Measurements from ENCODE around the gene LAMA5. TPM values are rescaled to one million over a fixed set of nuclear protein-coding genes. Genes with fewer than 3 reads are reported as not detected.

LAMA5 gene
- total RNA-seq, 1 donor from 2014 or later = 14.1 TPM

DNA sequence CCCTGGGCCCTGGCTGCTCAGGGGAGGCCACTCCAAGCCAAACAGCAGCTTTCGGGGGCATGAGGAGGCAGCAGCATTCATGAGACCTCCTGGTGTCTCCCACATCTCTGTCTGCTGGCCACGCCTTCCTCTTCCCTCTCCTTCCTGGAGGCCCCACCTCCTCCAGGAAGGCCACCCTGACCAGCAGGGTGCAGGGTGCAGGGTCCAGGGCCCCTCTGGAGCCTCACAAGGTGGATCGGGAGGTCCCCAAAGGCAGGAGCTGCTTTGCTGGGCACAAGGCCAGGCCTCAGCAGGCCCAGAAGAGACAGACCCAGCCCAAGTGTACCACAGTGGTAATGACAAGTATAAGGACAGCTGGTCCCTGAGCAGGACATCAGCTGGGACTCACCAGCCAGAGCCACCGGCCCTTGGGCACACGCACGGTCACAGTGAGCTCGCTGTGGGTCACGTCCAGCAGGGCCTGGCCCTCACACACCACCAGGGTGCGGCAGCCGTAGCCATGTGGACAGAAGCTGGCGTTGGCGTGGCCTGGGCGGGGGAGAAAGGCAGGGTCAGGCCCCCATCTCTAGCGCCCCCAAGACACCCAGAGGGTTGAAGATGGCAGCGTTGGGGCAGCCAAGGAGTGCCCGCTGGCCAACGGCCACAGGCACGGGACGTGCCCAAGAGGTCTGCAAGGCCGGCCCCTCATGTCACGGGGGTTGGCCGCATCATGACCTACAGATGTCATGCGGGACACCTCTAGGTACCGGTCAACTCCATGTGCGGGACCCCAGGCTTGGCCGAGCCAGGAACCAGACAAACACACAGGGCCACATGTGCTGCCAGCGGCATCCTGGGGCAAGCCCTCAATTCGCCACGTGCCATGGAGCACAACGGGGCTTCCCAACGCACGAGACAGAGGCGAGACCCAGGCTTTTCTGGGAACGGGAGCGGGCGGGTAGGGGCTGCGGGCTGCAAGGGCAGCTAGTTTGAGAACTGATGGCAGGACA is 37.4 kb downstream of the LAMA5 start:
- peaks cover 8 to 25% (median 23%) of the 10 kb centered on the region in 3 donors for H3K36me3 ChIP-seq (ENCODE audit: control insufficient read depth in 3 of 3, insufficient read depth in 3 of 3, low read length in 3 of 3)
- H3K9me3 ChIP-seq (ENCODE audit: control insufficient read depth in 3 of 3, low read length in 3 of 3) = no peaks in the 10 kb centered on the region
- H3K27me3 ChIP-seq (ENCODE audit: control insufficient read depth in 3 of 3, insufficient read depth in 3 of 3, low read length in 3 of 3) = no peaks in the 10 kb centered on the region
- H3K4me1 ChIP-seq (ENCODE audit: control insufficient read depth in 3 of 3, insufficient read depth in 3 of 3, low read length in 3 of 3) = no peaks in the 10 kb centered on the region
- H3K9ac ChIP-seq (ENCODE audit: low read depth in 1 of 3, low read length in 3 of 3) = no peak overlapping the region
- no peak overlapping the region for H3K4me3 ChIP-seq (ENCODE audit: low read length in 3 of 3)
- no peak overlapping the region for H3K27ac ChIP-seq (ENCODE audit: low read depth, low read length)

GRCh38 chr20:62328684-62329388 is 38.3 kb downstream of the LAMA5 start:
- Histone ChIP-seq H3K4me1 (ENCODE audit: control insufficient read depth in 3 of 3, insufficient read depth in 3 of 3, low read length in 3 of 3) (no peaks in the 10 kb centered on the region), H3K27ac (ENCODE audit: low read depth, low read length) (no peak overlapping the region), H3K36me3 (ENCODE audit: control insufficient read depth in 3 of 3, insufficient read depth in 3 of 3, low read length in 3 of 3) (peaks cover 9 to 25% (median 21%) of the 10 kb centered on the region in 3 donors), H3K4me3 (ENCODE audit: low read length in 3 of 3) (no peak overlapping the region), H3K9me3 (ENCODE audit: control insufficient read depth in 3 of 3, low read length in 3 of 3) (no peaks in the 10 kb centered on the region), H3K9ac (ENCODE audit: low read depth in 1 of 3, low read length in 3 of 3) (no peak overlapping the region), H3K27me3 (ENCODE audit: control insufficient read depth in 3 of 3, insufficient read depth in 3 of 3, low read length in 3 of 3) (no peaks in the 10 kb centered on the region)

- Histone ChIP-seq H3K4me1 (ENCODE audit: control insufficient read depth in 3 of 3, insufficient read depth in 3 of 3, low read length in 3 of 3) (no peaks in the 10 kb centered on the region), H3K9ac (ENCODE audit: low read depth in 1 of 3, low read length in 3 of 3) (no peak overlapping the region), H3K27ac (ENCODE audit: low read depth, low read length) (no peak overlapping the region), H3K36me3 (ENCODE audit: control insufficient read depth in 3 of 3, insufficient read depth in 3 of 3, low read length in 3 of 3) (peaks cover 9 to 25% (median 20%) of the 10 kb centered on the region in 3 donors), H3K4me3 (ENCODE audit: low read length in 3 of 3) (no peak overlapping the region), H3K9me3 (ENCODE audit: control insufficient read depth in 3 of 3, low read length in 3 of 3) (no peaks in the 10 kb centered on the region), H3K27me3 (ENCODE audit: control insufficient read depth in 3 of 3, insufficient read depth in 3 of 3, low read length in 3 of 3) (no peaks in the 10 kb centered on the region)
Measured at GRCh38 chr20:62327726-62328495, 39.2 kb downstream of the LAMA5 start.

GRCh38 chr20:62326959-62327725 is 40.0 kb downstream of the LAMA5 start:
- Histone ChIP-seq H3K27ac (ENCODE audit: low read depth, low read length) (no peak overlapping the region), H3K36me3 (ENCODE audit: control insufficient read depth in 3 of 3, insufficient read depth in 3 of 3, low read length in 3 of 3) (peaks cover 9 to 25% (median 16%) of the 10 kb centered on the region in 3 donors), H3K9ac (ENCODE audit: low read depth in 1 of 3, low read length in 3 of 3) (no peak overlapping the region)

DNA sequence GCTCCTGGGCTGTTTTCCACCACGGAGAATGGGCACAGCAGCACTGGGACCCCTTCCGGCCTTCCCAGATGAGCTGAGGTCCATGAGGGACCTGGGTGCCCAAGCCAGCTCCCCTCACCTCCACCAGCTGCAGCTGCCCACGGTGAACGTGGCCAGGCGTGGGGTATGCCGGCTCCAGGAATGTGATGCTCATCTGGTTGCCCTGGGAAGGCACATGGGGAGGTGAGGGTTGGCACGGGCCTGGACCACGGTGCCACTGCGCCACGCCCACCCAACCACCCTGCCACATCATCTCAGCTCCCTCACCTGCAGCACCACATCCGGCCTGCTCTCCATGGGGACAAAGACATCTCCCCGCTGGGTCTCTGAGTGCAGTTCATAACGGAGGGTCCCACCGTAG is 40.6 kb downstream of the LAMA5 start:
- no peaks in the 10 kb centered on the region for H3K9me3 ChIP-seq (ENCODE audit: control insufficient read depth in 3 of 3, low read length in 3 of 3)
- H3K36me3 ChIP-seq (ENCODE audit: control insufficient read depth in 3 of 3, insufficient read depth in 3 of 3, low read length in 3 of 3) = peaks cover 9 to 24% (median 13%) of the 10 kb centered on the region in 3 donors
- H3K4me3 ChIP-seq (ENCODE audit: low read length in 3 of 3) = no peak overlapping the region
- H3K27me3 ChIP-seq (ENCODE audit: control insufficient read depth in 3 of 3, insufficient read depth in 3 of 3, low read length in 3 of 3) = no peaks in the 10 kb centered on the region
- no peaks in the 10 kb centered on the region for H3K4me1 ChIP-seq (ENCODE audit: control insufficient read depth in 3 of 3, insufficient read depth in 3 of 3, low read length in 3 of 3)
- H3K27ac ChIP-seq (ENCODE audit: low read depth, low read length) = no peak overlapping the region
- H3K9ac ChIP-seq (ENCODE audit: low read depth in 1 of 3, low read length in 3 of 3) = no peak overlapping the region

More at GRCh38 chr20:62326959-62327725, 40.0 kb downstream of the LAMA5 start:
- Histone ChIP-seq H3K4me1 (ENCODE audit: control insufficient read depth in 3 of 3, insufficient read depth in 3 of 3, low read length in 3 of 3) (no peaks in the 10 kb centered on the region), H3K4me3 (ENCODE audit: low read length in 3 of 3) (no peak overlapping the region), H3K27me3 (ENCODE audit: control insufficient read depth in 3 of 3, insufficient read depth in 3 of 3, low read length in 3 of 3) (no peaks in the 10 kb centered on the region), H3K9me3 (ENCODE audit: control insufficient read depth in 3 of 3, low read length in 3 of 3) (no peaks in the 10 kb centered on the region)

GRCh38 chr20:62325172-62325905 is 41.8 kb downstream of the LAMA5 start:
- no peaks in the 10 kb centered on the region for H3K4me1 ChIP-seq (ENCODE audit: control insufficient read depth in 3 of 3, insufficient read depth in 3 of 3, low read length in 3 of 3)
- peaks cover 7 to 21% (median 13%) of the 10 kb centered on the region in 3 donors for H3K36me3 ChIP-seq (ENCODE audit: control insufficient read depth in 3 of 3, insufficient read depth in 3 of 3, low read length in 3 of 3)
- no peak overlapping the region for H3K4me3 ChIP-seq (ENCODE audit: low read length in 3 of 3)
- no peaks in the 10 kb centered on the region for H3K9me3 ChIP-seq (ENCODE audit: control insufficient read depth in 3 of 3, low read length in 3 of 3)
- H3K9ac ChIP-seq (ENCODE audit: low read depth in 1 of 3, low read length in 3 of 3) = no peak overlapping the region
- no peaks in the 10 kb centered on the region for H3K27me3 ChIP-seq (ENCODE audit: control insufficient read depth in 3 of 3, insufficient read depth in 3 of 3, low read length in 3 of 3)
- no peak overlapping the region for H3K27ac ChIP-seq (ENCODE audit: low read depth, low read length)

DNA sequence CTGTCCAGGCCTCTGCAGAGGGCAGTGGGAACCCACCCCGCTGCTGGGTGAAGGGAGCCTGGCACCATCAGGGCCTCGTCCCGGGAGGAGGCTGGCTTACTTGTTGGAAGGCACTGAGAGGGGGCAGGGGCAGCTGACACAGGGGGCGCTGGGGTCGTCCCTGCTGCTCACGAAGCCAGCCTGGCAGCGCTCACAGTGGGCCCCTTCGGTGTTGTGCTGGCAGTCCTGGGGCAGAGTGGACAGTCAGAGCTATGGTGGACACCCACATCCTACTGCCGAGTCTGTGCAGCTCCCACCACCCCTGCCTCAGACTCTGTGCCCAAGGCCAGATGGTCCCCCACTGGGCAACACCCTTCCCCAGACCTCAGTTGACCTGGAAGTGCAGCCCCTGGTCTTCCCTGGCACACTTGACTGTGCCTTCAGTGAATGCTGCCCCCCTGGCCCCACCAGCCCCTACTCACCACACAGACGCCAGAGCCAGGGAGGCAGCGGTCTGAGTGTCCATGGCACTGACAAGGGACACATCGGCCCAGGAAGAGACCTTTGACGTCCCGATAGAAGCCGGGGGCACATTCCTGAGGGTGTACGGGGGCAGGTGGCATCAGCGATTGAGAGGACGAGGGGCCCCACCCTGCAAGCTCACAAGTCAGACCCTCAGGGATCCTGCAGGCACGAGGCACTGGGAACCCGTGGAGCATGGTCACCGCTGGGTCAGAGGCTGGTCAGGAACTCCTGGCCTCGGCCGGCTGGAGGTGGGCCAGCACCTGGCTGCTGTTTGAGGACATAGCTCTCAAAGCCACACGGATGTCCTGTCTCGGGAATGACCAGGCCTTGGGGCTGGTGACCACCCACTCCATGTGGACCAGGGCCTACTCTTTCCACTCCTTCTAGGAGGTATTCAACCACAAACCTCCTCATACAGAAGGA is 42.9 kb downstream of the LAMA5 start:
- Histone ChIP-seq H3K9ac (ENCODE audit: low read depth in 1 of 3, low read length in 3 of 3) (no peak overlapping the region), H3K4me1 (ENCODE audit: control insufficient read depth in 3 of 3, insufficient read depth in 3 of 3, low read length in 3 of 3) (no peaks in the 10 kb centered on the region), H3K27ac (ENCODE audit: low read depth, low read length) (no peak overlapping the region), H3K36me3 (ENCODE audit: control insufficient read depth in 3 of 3, insufficient read depth in 3 of 3, low read length in 3 of 3) (peaks cover 5 to 14% (median 13%) of the 10 kb centered on the region in 3 donors), H3K27me3 (ENCODE audit: control insufficient read depth in 3 of 3, insufficient read depth in 3 of 3, low read length in 3 of 3) (no peaks in the 10 kb centered on the region), H3K9me3 (ENCODE audit: control insufficient read depth in 3 of 3, low read length in 3 of 3) (no peaks in the 10 kb centered on the region), H3K4me3 (ENCODE audit: low read length in 3 of 3) (no peak overlapping the region)

DNA sequence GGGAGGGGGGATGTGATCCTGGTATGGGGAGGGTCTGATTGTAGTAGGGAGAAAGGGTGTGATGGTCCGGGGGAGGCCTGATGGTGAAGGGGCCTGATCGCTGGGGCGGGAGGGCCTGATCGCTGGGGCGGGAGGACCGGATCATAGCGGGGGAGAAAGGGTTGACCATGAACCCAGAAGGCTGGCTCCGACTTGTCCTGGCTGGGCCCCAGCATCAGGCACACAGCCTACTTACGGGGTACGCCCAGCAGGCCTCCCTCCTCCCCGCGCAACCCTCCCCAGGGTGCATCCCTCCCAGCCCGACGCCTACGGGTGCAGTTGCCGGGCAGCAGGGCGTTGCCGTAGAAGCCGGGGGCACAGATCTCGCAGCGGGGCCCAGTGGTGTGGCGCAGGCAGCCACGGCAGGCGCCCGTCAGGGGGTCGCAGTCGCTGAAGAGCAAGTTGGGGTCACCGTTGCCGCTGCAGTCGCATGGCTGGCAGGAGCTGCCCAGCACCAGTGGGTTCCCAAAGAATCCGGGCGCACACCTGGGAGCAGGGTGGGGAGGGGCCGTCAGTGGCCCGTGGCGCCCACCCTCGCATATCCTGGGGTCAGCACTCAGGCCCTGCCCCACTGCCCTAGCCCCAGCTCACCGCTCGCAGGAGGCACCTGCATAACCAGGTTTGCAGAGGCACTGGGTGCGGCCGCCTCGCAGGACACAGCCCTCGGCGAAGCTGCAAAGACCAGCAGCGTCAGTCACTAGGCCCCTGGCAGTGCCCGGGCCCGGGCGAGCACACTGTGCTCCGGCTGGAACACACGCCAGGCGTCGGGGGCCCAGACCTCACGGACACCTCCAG is 43.7 kb downstream of the LAMA5 start:
- Histone ChIP-seq H3K4me3 (ENCODE audit: low read length in 3 of 3) (no peak overlapping the region), H3K27me3 (ENCODE audit: control insufficient read depth in 3 of 3, insufficient read depth in 3 of 3, low read length in 3 of 3) (no peaks in the 10 kb centered on the region), H3K9ac (ENCODE audit: low read depth in 1 of 3, low read length in 3 of 3) (no peak overlapping the region), H3K9me3 (ENCODE audit: control insufficient read depth in 3 of 3, low read length in 3 of 3) (no peaks in the 10 kb centered on the region), H3K4me1 (ENCODE audit: control insufficient read depth in 3 of 3, insufficient read depth in 3 of 3, low read length in 3 of 3) (no peaks in the 10 kb centered on the region), H3K36me3 (ENCODE audit: control insufficient read depth in 3 of 3, insufficient read depth in 3 of 3, low read length in 3 of 3) (peaks cover 5 to 13% (median 11%) of the 10 kb centered on the region in 3 donors), H3K27ac (ENCODE audit: low read depth, low read length) (no peak overlapping the region)
